ENCODE measurements around the gene EMX1. TPM values are rescaled to one million over a fixed set of nuclear protein-coding genes. Genes with fewer than 3 reads are reported as not detected.

Gene EMX1
- total and polyA plus RNA-seq, 2 of the 13 experiments (the other 11 are each of a cell fraction or from before 2014, with no cell fraction given), result 0.62 to 4.9 TPM

DNA sequence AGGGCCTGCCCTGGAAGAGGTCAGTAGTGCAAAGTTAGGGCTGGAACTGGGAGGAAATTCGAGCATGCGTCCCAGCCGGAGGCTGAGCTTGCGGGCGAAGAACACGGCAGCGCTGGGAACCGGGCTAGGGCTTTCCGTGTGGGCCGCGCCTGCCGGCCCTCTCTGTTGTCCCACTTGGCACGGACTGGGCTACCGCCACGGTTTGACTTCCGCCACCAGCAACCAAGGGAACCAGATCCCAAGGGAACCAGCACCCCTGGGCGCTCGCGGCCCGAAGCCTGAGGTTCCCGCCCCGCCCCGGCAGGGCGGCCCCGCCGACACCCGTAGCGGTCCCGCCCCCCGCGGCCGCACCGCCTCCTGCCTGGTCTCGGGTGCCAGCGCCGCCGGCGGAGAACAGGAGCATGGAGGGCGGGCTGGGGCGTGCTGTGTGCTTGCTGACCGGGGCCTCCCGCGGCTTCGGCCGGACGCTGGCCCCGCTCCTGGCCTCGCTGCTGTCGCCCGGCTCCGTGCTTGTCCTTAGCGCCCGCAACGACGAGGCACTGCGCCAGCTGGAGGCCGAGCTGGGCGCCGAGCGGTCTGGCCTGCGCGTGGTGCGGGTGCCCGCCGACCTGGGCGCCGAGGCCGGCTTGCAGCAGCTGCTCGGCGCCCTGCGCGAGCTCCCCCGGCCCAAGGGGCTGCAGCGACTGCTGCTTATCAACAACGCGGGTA lies 30.1 kb upstream of the EMX1 start, which contains the start of gene SPR (continued):
- TF ChIP-seq, protein P1, sequence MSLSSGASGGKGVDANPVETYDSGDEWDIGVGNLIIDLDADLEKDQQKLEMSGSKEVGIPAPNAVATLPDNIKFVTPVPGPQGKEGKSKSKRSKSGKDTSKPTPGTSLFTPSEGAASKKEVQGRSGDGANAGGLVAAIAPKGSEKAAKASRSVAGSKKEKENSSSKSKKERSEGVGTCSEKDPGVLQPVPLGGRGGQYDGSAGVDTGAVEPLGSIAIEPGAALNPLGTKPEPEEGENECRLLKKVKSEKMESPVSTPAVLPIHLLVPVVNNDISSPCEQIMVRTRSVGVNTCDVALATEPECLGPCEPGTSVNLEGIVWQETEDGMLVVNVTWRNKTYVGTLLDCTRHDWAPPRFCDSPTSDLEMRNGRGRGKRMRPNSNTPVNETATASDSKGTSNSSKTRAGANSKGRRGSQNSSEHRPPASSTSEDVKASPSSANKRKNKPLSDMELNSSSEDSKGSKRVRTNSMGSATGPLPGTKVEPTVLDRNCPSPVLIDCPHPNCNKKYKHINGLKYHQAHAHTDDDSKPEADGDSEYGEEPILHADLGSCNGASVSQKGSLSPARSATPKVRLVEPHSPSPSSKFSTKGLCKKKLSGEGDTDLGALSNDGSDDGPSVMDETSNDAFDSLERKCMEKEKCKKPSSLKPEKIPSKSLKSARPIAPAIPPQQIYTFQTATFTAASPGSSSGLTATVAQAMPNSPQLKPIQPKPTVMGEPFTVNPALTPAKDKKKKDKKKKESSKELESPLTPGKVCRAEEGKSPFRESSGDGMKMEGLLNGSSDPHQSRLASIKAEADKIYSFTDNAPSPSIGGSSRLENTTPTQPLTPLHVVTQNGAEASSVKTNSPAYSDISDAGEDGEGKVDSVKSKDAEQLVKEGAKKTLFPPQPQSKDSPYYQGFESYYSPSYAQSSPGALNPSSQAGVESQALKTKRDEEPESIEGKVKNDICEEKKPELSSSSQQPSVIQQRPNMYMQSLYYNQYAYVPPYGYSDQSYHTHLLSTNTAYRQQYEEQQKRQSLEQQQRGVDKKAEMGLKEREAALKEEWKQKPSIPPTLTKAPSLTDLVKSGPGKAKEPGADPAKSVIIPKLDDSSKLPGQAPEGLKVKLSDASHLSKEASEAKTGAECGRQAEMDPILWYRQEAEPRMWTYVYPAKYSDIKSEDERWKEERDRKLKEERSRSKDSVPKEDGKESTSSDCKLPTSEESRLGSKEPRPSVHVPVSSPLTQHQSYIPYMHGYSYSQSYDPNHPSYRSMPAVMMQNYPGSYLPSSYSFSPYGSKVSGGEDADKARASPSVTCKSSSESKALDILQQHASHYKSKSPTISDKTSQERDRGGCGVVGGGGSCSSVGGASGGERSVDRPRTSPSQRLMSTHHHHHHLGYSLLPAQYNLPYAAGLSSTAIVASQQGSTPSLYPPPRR (CRISPR knock-in tag; IDR thresholded peaks at IDR 0.05; ENCODE audit: borderline replicate concordance), result no peak; the same call in none of the 2 replicates
- TF ChIP-seq, protein P2, sequence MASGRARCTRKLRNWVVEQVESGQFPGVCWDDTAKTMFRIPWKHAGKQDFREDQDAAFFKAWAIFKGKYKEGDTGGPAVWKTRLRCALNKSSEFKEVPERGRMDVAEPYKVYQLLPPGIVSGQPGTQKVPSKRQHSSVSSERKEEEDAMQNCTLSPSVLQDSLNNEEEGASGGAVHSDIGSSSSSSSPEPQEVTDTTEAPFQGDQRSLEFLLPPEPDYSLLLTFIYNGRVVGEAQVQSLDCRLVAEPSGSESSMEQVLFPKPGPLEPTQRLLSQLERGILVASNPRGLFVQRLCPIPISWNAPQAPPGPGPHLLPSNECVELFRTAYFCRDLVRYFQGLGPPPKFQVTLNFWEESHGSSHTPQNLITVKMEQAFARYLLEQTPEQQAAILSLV (CRISPR knock-in tag; IDR thresholded peaks at IDR 0.05; ENCODE audit: borderline replicate concordance), result 0 out of 2 replicates have a peak, but pooled peaks have one; percentile 49
- TF ChIP-seq MTA1 (CRISPR knock-in tag; IDR thresholded peaks at IDR 0.05; ENCODE audit: borderline replicate concordance) (peak; percentile 39; the same call in 1 of the 2 replicates), SALL2 (CRISPR knock-in tag; IDR thresholded peaks at IDR 0.05) (peak; percentile 37), MAFG (CRISPR knock-in tag; IDR thresholded peaks at IDR 0.05) (no peak), RBFOX2 (IDR thresholded peaks at IDR 0.05; ENCODE audit: low read depth, low read length) (peak; percentile 90), ZNF782 (CRISPR knock-in tag; IDR thresholded peaks at IDR 0.05; ENCODE audit: borderline replicate concordance) (no peak), LCORL (IDR thresholded peaks at IDR 0.05) (no peak), LCORL (CRISPR knock-in tag; IDR thresholded peaks at IDR 0.05) (no peak; the same call in 1 of the 2 replicates)
- TF ChIP-seq, protein P3, sequence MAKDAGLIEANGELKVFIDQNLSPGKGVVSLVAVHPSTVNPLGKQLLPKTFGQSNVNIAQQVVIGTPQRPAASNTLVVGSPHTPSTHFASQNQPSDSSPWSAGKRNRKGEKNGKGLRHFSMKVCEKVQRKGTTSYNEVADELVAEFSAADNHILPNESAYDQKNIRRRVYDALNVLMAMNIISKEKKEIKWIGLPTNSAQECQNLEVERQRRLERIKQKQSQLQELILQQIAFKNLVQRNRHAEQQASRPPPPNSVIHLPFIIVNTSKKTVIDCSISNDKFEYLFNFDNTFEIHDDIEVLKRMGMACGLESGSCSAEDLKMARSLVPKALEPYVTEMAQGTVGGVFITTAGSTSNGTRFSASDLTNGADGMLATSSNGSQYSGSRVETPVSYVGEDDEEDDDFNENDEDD (CRISPR knock-in tag; IDR thresholded peaks at IDR 0.05; ENCODE audit: borderline replicate concordance), result peak; percentile 84; the same call in 1 of the 2 replicates
- TF ChIP-seq, protein P4, sequence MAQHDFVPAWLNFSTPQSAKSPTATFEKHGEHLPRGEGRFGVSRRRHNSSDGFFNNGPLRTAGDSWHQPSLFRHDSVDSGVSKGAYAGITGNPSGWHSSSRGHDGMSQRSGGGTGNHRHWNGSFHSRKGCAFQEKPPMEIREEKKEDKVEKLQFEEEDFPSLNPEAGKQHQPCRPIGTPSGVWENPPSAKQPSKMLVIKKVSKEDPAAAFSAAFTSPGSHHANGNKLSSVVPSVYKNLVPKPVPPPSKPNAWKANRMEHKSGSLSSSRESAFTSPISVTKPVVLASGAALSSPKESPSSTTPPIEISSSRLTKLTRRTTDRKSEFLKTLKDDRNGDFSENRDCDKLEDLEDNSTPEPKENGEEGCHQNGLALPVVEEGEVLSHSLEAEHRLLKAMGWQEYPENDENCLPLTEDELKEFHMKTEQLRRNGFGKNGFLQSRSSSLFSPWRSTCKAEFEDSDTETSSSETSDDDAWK (CRISPR knock-in tag; IDR thresholded peaks at IDR 0.05), result no peak
- TF ChIP-seq, protein P5, sequence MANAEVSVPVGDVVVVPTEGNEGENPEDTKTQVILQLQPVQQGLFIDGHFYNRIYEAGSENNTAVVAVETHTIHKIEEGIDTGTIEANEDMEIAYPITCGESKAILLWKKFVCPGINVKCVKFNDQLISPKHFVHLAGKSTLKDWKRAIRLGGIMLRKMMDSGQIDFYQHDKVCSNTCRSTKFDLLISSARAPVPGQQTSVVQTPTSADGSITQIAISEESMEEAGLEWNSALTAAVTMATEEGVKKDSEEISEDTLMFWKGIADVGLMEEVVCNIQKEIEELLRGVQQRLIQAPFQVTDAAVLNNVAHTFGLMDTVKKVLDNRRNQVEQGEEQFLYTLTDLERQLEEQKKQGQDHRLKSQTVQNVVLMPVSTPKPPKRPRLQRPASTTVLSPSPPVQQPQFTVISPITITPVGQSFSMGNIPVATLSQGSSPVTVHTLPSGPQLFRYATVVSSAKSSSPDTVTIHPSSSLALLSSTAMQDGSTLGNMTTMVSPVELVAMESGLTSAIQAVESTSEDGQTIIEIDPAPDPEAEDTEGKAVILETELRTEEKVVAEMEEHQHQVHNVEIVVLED (CRISPR knock-in tag; IDR thresholded peaks at IDR 0.05; ENCODE audit: borderline replicate concordance), result no peak
- TF ChIP-seq, protein P6, sequence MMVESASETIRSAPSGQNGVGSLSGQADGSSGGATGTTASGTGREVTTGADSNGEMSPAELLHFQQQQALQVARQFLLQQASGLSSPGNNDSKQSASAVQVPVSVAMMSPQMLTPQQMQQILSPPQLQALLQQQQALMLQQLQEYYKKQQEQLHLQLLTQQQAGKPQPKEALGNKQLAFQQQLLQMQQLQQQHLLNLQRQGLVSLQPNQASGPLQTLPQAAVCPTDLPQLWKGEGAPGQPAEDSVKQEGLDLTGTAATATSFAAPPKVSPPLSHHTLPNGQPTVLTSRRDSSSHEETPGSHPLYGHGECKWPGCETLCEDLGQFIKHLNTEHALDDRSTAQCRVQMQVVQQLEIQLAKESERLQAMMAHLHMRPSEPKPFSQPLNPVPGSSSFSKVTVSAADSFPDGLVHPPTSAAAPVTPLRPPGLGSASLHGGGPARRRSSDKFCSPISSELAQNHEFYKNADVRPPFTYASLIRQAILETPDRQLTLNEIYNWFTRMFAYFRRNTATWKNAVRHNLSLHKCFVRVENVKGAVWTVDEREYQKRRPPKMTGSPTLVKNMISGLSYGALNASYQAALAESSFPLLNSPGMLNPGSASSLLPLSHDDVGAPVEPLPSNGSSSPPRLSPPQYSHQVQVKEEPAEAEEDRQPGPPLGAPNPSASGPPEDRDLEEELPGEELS (CRISPR knock-in tag; IDR thresholded peaks at IDR 0.05), result peak; percentile 29; the same call in 1 of the 2 replicates
- TF ChIP-seq, protein P7, sequence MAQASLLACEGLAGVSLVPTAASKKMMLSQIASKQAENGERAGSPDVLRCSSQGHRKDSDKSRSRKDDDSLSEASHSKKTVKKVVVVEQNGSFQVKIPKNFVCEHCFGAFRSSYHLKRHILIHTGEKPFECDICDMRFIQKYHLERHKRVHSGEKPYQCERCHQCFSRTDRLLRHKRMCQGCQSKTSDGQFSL (CRISPR knock-in tag; IDR thresholded peaks at IDR 0.05), result no peak

Measured in HepG2 (cell line).